Measurements from ENCODE around the gene CCR7.

CCR7 gene

GRCh38 chr17:40564883-40565768 lies at the start of gene CCR7:
Gene CCR7 (minus strand): TSS chr17:40565472. CDS start chr17:40565409, 63 bp downstream.
- ATAC-seq: peak; percentile 42

GRCh38 chr17:40614431-40615067 lies 49.3 kb upstream of the CCR7 start:
- Mint-ChIP-seq H3K4me3 (peak overlapping the region; percentile 53), H3K4me1 (peaks cover 82% of the 10 kb centered on the region), H3K27ac (peak overlapping the region; percentile 78), H3K9me3 (no peaks in the 10 kb centered on the region), H3K27me3 (no peaks in the 10 kb centered on the region), H3K36me3 (ENCODE audit: low read depth) (no peaks in the 10 kb centered on the region)
- DNase-seq (no peak), ATAC-seq (peak; percentile 23)

More at GRCh38 chr17:40564883-40565768, at the start of gene CCR7:
- Mint-ChIP-seq H3K27ac (peak within 1 kb of the TSS; percentile 98), H3K4me3 (peak within 1 kb of the TSS; percentile 98), H3K27me3 (no peaks in the 10 kb centered on the region), H3K9me3 (peaks cover 4% of the 10 kb centered on the region), H3K4me1 (peaks cover 84% of the 10 kb centered on the region), H3K36me3 (ENCODE audit: low read depth) (peaks cover 51% of the 10 kb centered on the region)
- peak; percentile 89 for DNase-seq

GRCh38 chr17:40613467-40614154 lies 48.3 kb upstream of the CCR7 start:
- peak overlapping the region; percentile 82 for H3K27ac Mint-ChIP-seq
- H3K9me3 Mint-ChIP-seq: no peaks in the 10 kb centered on the region
- H3K36me3 Mint-ChIP-seq (ENCODE audit: low read depth): no peaks in the 10 kb centered on the region
- no peaks in the 10 kb centered on the region for H3K27me3 Mint-ChIP-seq
- ATAC-seq (no peak), DNase-seq (no peak)
- H3K4me3 Mint-ChIP-seq: peak overlapping the region; percentile 67
- H3K4me1 Mint-ChIP-seq: peaks cover 86% of the 10 kb centered on the region

GRCh38 chr17:40612599-40613244 lies 47.5 kb upstream of the CCR7 start:
- no peaks in the 10 kb centered on the region for H3K9me3 Mint-ChIP-seq
- peak overlapping the region; percentile 67 for H3K4me3 Mint-ChIP-seq
- peak; percentile 54 for DNase-seq
- peak overlapping the region; percentile 82 for H3K27ac Mint-ChIP-seq
- H3K36me3 Mint-ChIP-seq (ENCODE audit: low read depth): no peaks in the 10 kb centered on the region
- H3K27me3 Mint-ChIP-seq: no peaks in the 10 kb centered on the region
- H3K4me1 Mint-ChIP-seq: peaks cover 92% of the 10 kb centered on the region
- ATAC-seq: peak; percentile 3

- Mint-ChIP-seq H3K9me3 (no peaks in the 10 kb centered on the region), H3K4me3 (no peak overlapping the region), H3K4me1 (peaks cover 97% of the 10 kb centered on the region), H3K36me3 (ENCODE audit: low read depth) (no peaks in the 10 kb centered on the region), H3K27ac (no peak overlapping the region), H3K27me3 (no peaks in the 10 kb centered on the region)
- no peak for ATAC-seq
- no peak for DNase-seq
These were observed 46.7 kb upstream of the CCR7 start for GRCh38 chr17:40611840-40612474.

GRCh38 chr17:40610359-40610758 lies 45.1 kb upstream of the CCR7 start:
- Mint-ChIP-seq H3K4me3 (peak overlapping the region; percentile 29), H3K27me3 (no peaks in the 10 kb centered on the region), H3K27ac (peak overlapping the region; percentile 63), H3K9me3 (no peaks in the 10 kb centered on the region), H3K36me3 (ENCODE audit: low read depth) (no peaks in the 10 kb centered on the region), H3K4me1 (peaks cover 97% of the 10 kb centered on the region)
- ATAC-seq: peak; percentile 41
- no peak for DNase-seq

- peak; percentile 71 for ATAC-seq
- H3K4me3 Mint-ChIP-seq: peak overlapping the region; percentile 25
- H3K27me3 Mint-ChIP-seq: no peaks in the 10 kb centered on the region
- H3K36me3 Mint-ChIP-seq (ENCODE audit: low read depth): no peaks in the 10 kb centered on the region
- H3K9me3 Mint-ChIP-seq: no peaks in the 10 kb centered on the region
- DNase-seq: no peak
- peaks cover 99% of the 10 kb centered on the region for H3K4me1 Mint-ChIP-seq
- peak overlapping the region; percentile 58 for H3K27ac Mint-ChIP-seq
These were observed 42.8 kb upstream of the CCR7 start for GRCh38 chr17:40608061-40608581.

- DNase-seq (peak; percentile 51), ATAC-seq (peak; percentile 12)
- no peaks in the 10 kb centered on the region for H3K9me3 Mint-ChIP-seq
- peak overlapping the region; percentile 58 for H3K27ac Mint-ChIP-seq
- no peaks in the 10 kb centered on the region for H3K27me3 Mint-ChIP-seq
- peak overlapping the region; percentile 25 for H3K4me3 Mint-ChIP-seq
- H3K36me3 Mint-ChIP-seq (ENCODE audit: low read depth): no peaks in the 10 kb centered on the region
- H3K4me1 Mint-ChIP-seq: peaks cover 99% of the 10 kb centered on the region
These were observed 42.4 kb upstream of the CCR7 start for GRCh38 chr17:40607641-40608040.

- peaks cover 100% of the 10 kb centered on the region for H3K4me1 Mint-ChIP-seq
- no peaks in the 10 kb centered on the region for H3K36me3 Mint-ChIP-seq (ENCODE audit: low read depth)
- H3K4me3 Mint-ChIP-seq: no peak overlapping the region
- DNase-seq: no peak
- no peak for ATAC-seq
- no peaks in the 10 kb centered on the region for H3K9me3 Mint-ChIP-seq
- no peaks in the 10 kb centered on the region for H3K27me3 Mint-ChIP-seq
- H3K27ac Mint-ChIP-seq: peak overlapping the region; percentile 58
These were observed 41.5 kb upstream of the CCR7 start for GRCh38 chr17:40606548-40607353.

GRCh38 chr17:40605306-40605705 lies 40.0 kb upstream of the CCR7 start:
- H3K4me3 Mint-ChIP-seq: peak overlapping the region; percentile 51
- peak; percentile 57 for DNase-seq
- no peaks in the 10 kb centered on the region for H3K36me3 Mint-ChIP-seq (ENCODE audit: low read depth)
- no peaks in the 10 kb centered on the region for H3K27me3 Mint-ChIP-seq
- no peaks in the 10 kb centered on the region for H3K9me3 Mint-ChIP-seq
- peak; percentile 67 for ATAC-seq
- peak overlapping the region; percentile 68 for H3K27ac Mint-ChIP-seq
- peaks cover 100% of the 10 kb centered on the region for H3K4me1 Mint-ChIP-seq

GRCh38 chr17:40604327-40605080 lies 39.2 kb upstream of the CCR7 start:
- Mint-ChIP-seq H3K4me3 (peak overlapping the region; percentile 51), H3K27me3 (no peaks in the 10 kb centered on the region), H3K36me3 (ENCODE audit: low read depth) (no peaks in the 10 kb centered on the region), H3K27ac (peak overlapping the region; percentile 68), H3K9me3 (no peaks in the 10 kb centered on the region), H3K4me1 (peaks cover 100% of the 10 kb centered on the region)
- DNase-seq (no peak), ATAC-seq (no peak)
